GDM1 (cell line): ENCODE results near the gene GPR183.
"Not testable (repeated sequence)": the region's sequence is repeated elsewhere in the genome, so short reads cannot be mapped to it uniquely, and the experiment has no call there.

Source experiments
- DNase-seq: peaks from one replicate; lab custom pipeline; 2025; lab: John Stamatoyannopoulos, UW

Gene GPR183

DNA sequence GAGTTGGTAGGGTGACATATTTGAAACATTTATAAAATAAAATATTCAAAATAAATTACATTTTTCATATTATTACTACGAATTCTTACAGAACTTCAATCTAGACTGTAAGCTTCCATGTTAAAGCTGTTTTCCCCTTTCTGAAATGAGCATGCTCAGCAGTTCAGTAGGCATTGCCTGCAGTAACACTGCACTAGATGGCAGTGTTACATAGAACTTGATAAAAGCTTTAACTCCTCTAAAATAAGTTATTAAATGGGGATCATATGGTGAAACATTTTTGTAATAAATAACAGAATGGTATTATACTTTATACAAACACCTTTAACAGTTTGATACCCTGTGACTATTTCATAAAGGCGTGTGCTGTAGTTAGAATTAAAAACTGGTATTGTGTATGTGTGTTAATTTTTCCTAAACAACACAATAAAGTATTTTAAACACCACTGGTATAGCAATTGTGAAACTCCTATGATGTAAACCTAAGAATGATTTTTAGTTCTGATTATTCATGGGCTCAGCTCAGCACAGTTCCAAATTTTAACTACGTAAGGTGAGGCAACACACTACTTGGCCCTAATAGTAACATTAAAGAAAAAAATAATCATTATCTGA is 37.5 kb downstream of the GPR183 start:
- DNase-seq = peak; percentile 57

GRCh38 chr13:99268822-99269221 is 38.4 kb downstream of the GPR183 start:
- no peak for DNase-seq

GRCh38 chr13:99267927-99268326 is 39.3 kb downstream of the GPR183 start:
- DNase-seq = no peak

GRCh38 chr13:99266827-99267226 is 40.4 kb downstream of the GPR183 start:
- DNase-seq = no peak

- peak; percentile 28 for DNase-seq
Measured at GRCh38 chr13:99265821-99266426, 41.3 kb downstream of the GPR183 start.

GRCh38 chr13:99265162-99265800 is 41.9 kb downstream of the GPR183 start:
- DNase-seq = no peak

GRCh38 chr13:99264051-99264450 is 43.1 kb downstream of the GPR183 start:
- DNase-seq = peak; percentile 76

DNA sequence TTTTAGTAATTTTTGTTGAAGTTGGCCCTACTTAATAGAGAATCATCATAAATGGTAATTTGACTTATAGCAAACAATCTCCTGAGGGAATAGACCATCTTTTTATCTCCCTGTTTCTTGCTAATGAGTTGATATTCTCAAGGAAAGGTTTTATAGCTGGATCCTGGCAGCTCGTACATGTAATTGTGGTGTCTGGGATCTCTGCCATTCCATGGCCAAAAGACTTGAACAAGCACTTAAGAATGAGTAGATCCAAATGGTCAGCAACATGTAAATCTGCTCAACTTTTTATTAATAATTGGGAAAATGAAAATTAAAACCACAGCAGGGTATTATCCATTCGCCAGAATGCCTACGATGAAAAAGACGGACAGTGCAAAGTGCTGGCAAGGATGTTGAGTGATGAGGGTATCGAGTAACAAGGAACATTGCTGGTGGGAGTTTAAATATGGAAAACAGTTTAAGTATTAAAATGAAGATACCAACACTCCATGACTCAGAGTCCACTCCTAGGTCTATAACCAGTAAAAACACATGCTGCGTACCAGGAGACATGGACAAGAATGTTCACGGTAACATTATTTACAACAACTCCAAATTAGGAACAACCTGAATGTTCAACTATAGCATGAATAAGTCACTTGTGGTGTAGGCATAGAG is 43.9 kb downstream of the GPR183 start:
- DNase-seq = no peak

GRCh38 chr13:99261059-99261458 is 46.1 kb downstream of the GPR183 start:
- DNase-seq = no peak

DNA sequence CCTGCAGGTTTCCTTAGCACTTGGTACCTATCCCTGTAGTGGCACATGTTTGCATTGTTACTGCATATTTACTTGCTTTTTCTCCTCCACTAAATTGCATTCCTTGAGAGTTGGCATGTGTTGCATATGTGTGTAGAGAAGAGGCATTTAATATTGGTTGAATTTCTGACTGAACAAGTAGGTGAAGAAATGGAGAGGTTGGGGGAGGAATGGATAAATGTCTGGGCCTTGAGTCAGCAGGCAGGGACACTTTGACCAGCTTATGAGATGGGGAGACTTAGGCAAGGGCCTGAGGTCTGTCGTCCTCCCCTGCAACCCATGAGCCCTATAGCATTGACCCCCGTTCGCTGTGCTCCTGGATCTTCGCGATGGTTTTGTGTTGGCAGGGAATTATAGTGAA is 47.0 kb downstream of the GPR183 start:
- no peak for DNase-seq

DNA sequence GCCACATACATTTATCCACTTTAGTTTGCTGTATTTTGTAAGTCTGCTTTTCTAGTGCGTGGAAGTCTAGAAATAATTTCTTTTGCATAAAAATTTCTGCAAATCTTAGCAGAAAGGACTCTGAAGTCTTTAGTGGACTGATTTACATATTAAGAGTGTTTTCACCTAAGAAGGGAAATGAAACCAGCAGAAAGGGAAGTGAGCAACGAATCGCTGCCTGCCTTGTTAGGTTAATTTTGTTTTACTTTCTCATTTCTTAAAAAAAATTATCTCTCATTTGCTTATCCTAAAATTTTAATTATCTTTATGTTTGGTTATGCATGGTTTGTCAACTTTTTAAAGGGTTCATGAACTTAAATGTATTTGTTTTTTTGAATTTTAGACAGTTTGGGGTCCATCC is 48.3 kb downstream of the GPR183 start:
- DNase-seq = no peak

GRCh38 chr13:99258210-99258860 is 48.9 kb downstream of the GPR183 start, which contains the start of gene GPR18:
Gene GPR18 (minus strand): TSS chr13:99258379. CDS start chr13:99255872, 2,507 bp downstream.
- DNase-seq = no peak

DNA sequence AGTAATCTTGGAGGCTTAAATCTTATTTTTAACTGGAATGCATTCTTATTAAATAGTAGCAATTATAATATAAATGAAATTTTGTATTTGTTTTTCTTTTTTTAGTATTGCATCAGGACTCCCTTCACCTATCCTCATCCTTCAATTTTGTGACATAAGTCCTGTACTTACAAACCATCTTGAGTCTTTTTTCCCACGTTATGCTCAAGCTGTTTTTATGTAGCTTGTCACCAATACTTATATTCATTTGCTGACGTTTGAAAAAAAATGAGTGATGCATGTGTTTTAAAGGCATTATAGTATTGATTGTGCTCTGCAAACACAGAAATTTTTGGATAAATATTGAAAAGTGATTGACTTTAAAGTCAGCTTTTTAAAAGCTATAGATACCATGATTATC is 49.9 kb downstream of the GPR183 start:
- DNase-seq = no peak

GRCh38 chr13:99256709-99257108 is 50.5 kb downstream of the GPR183 start:
- no peak for DNase-seq

- no peak for DNase-seq
Measured at GRCh38 chr13:99256283-99256682, 50.9 kb downstream of the GPR183 start.

- no peak for DNase-seq
Measured at GRCh38 chr13:99255271-99255670, 51.9 kb downstream of the GPR183 start.

GRCh38 chr13:99254830-99255229 is 52.4 kb downstream of the GPR183 start:
- no peak for DNase-seq

DNA sequence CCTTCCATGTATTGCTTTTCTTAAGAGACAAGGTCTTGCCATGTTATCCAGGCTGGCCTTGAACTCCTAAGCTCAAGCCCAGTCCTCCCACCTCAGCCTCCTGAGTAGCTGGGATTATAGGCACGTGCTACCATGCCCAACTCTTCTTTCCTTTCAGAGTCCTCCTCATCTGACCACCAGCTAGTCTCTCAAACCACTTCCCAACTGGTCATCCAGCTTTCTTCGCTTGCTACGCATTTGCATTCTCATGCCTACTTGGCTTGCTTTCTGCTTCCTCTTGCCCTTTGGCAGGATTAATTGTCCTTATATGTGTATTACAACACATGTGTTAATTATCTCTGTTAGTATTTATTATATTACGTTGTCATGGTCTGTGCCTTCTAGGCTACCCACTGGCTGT is 55.3 kb downstream of the GPR183 start:
- no peak for DNase-seq

DNA sequence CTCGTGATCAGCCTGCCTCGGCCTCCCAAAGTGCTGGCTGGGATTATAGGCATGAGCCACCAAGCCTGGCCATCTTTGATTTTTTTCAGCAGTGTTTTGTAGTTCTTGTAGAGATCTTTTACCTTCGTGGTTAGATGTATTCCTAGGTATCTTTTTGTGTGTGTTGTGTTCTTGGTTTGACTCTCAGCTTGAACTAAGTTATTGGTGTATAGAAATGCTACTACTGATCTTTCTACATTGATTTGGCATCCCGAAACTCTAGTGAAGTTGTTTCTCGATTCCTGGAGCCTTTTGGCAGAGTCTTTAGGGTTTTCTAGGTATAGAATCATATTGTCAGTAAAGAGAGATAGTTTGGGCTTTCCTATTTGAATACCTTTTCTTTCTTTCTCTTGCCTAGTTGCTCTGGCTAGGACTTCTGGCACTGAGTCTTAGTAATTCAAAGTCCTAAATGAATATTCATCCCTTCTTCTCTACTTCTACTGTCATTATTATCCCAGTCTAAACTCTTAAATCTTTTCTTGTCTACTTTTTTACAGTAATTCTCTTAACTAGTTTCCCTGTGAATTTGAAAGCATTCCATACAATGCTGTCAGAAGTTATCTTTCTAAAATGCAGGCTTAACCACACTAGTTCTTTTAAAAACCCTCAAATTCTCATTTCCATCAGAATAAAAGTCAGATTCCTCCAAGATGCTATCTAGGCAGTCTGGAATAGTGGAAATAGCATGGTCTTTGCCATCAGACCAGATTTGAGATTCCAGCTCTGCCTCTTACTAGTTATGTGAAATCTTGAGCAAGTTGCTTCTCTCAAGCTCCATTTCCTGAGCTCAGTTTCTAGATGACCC is 56.0 kb downstream of the GPR183 start:
- no peak for DNase-seq

GRCh38 chr13:99249606-99250005 is 57.6 kb downstream of the GPR183 start:
- not testable (repeated sequence) for DNase-seq

- not testable (repeated sequence) for DNase-seq
Measured at GRCh38 chr13:99249178-99249577, 58.0 kb downstream of the GPR183 start.
